GM23338 (cell line): Measurements from ENCODE around the gene SHOX. TPM values are rescaled to one million over a fixed set of nuclear protein-coding genes. Genes with fewer than 3 reads are reported as not detected.

Source experiments
- ATAC-seq: fragments of 200-7000 bp; cut with Tn5 transposase; 3 replicates; pipeline ENCODE4 v1.9.1; 2020
- DNase-seq: peaks from one replicate; pipeline ENCODE4 v3.0.0-alpha.2; 2015; ENCODE audit warnings: low spot score
- H2AFZ ChIP-seq: fragments of 200-600 bp; sonication (generic); 2 replicates; pipeline ENCODE4 v1.8.0; 2016; ENCODE audit warnings: antibody characterized with exemption, mild to moderate bottlenecking, moderate library complexity
- H3F3A ChIP-seq: fragments of 200-600 bp; sonication (generic); replicated peaks from 2 replicates; pipeline ENCODE4 v1.8.0; 2017; ENCODE audit warnings: antibody characterized with exemption, mixed run types, low read depth
- H3K27ac ChIP-seq: fragments of 200-600 bp; sonication (generic); 2 replicates; pipeline ENCODE4 v1.6.1; 2016; ENCODE audit warnings: low read depth
- H3K27me3 ChIP-seq: fragments of 200-600 bp; sonication (generic); 2 replicates; pipeline ENCODE4 v1.8.0; 2016; ENCODE audit warnings: mild to moderate bottlenecking, mixed run types, moderate library complexity; ENCODE audit not compliant: insufficient read depth
- H3K36me3 ChIP-seq: fragments of 200-600 bp; sonication (generic); 2 replicates; pipeline ENCODE4 v1.8.0; 2016; ENCODE audit warnings: mild to moderate bottlenecking; ENCODE audit not compliant: insufficient read depth
- H3K4me1 ChIP-seq: fragments of 200-600 bp; sonication (generic); 2 replicates; pipeline ENCODE4 v1.8.0; 2016; ENCODE audit warnings: mild to moderate bottlenecking, moderate library complexity; ENCODE audit not compliant: insufficient read depth
- H3K4me2 ChIP-seq: fragments of 200-600 bp; sonication (generic); 2 replicates; pipeline ENCODE4 v1.7.1; 2017; ENCODE audit warnings: mixed run types
- H3K4me3 ChIP-seq: fragments of 200-600 bp; sonication (generic); 2 replicates; pipeline ENCODE4 v1.6.1; 2016; ENCODE audit warnings: mixed run types
- H3K79me2 ChIP-seq: fragments of 200-600 bp; sonication (generic); replicated peaks from 2 replicates; pipeline ENCODE4 v1.8.0; 2017; ENCODE audit warnings: mild to moderate bottlenecking; ENCODE audit not compliant: insufficient read depth
- H3K9me2 ChIP-seq: fragments of 200-600 bp; sonication (generic); 2 replicates; pipeline ENCODE4 v1.8.0; 2017; ENCODE audit not compliant: insufficient read depth
- H4K20me1 ChIP-seq: fragments of 200-600 bp; sonication (generic); replicated peaks from 2 replicates; pipeline ENCODE4 v1.8.0; 2017; ENCODE audit warnings: mild to moderate bottlenecking; ENCODE audit not compliant: insufficient read depth
- H3K27ac Mint-ChIP-seq: 2 replicates; pipeline ENCODE4 v1.8.0; 2020; ENCODE audit warnings: inconsistent platforms, mild to moderate bottlenecking, moderate library complexity, mixed read lengths
- H3K27me3 Mint-ChIP-seq: 3 replicates; pipeline ENCODE4 v1.8.0; 2022; ENCODE audit warnings: low read depth, mild to moderate bottlenecking, moderate library complexity, mixed read lengths, inconsistent platforms; ENCODE audit not compliant: insufficient read depth, poor library complexity
- H3K36me3 Mint-ChIP-seq: 3 replicates; pipeline ENCODE4 v1.8.0; 2021; ENCODE audit warnings: low read depth, mild to moderate bottlenecking, inconsistent platforms, moderate library complexity, mixed read lengths
- H3K4me1 Mint-ChIP-seq: 3 replicates; pipeline ENCODE4 v1.8.0; 2020; ENCODE audit warnings: mild to moderate bottlenecking, inconsistent platforms, mixed read lengths
- H3K4me3 Mint-ChIP-seq: 3 replicates; pipeline ENCODE4 v1.8.0; 2021; ENCODE audit warnings: moderate library complexity, mild to moderate bottlenecking, inconsistent platforms, mixed read lengths
- H3K9me3 Mint-ChIP-seq: 3 replicates; pipeline ENCODE4 v1.8.0; 2020; ENCODE audit warnings: moderate library complexity, mild to moderate bottlenecking, inconsistent platforms, mixed read lengths
- CREB1 ChIP-seq: fragments of 250-450 bp; sonication (Bioruptor Pico); IDR thresholded peaks from 2 replicates; pipeline ENCODE4 v1.5.0; 2020; ENCODE audit warnings: low read depth, mild to moderate bottlenecking, moderate library complexity
- EZH2 ChIP-seq: fragments of 200-600 bp; sonication (generic); IDR thresholded peaks from one replicate; pipeline ENCODE4 v1.8.0; 2017; ENCODE audit warnings: antibody characterized with exemption, mild to moderate bottlenecking, low read depth; ENCODE audit not compliant: unreplicated experiment
- EZH2phosphoT487 ChIP-seq: fragments of 200-600 bp; sonication (generic); IDR thresholded peaks from one replicate; pipeline ENCODE4 v1.8.1; 2018; ENCODE audit warnings: antibody characterized with exemption; ENCODE audit not compliant: unreplicated experiment
- JUNB ChIP-seq: IDR thresholded peaks from one replicate; pipeline ENCODE4 v1.6.1; 2016; ENCODE audit warnings: antibody characterized with exemption; ENCODE audit not compliant: unreplicated experiment
- NANOG ChIP-seq: IDR thresholded peaks from 2 replicates; pipeline ENCODE4 v1.6.1; 2016; ENCODE audit warnings: antibody characterized with exemption, borderline replicate concordance
- POLR2AphosphoS5 ChIP-seq: IDR thresholded peaks from 2 replicates; pipeline ENCODE4 v1.6.1; 2016; ENCODE audit warnings: antibody characterized with exemption, low read depth
- STAT1 ChIP-seq: IDR thresholded peaks from one replicate; pipeline ENCODE4 v1.6.1; 2016; ENCODE audit warnings: antibody characterized with exemption; ENCODE audit not compliant: unreplicated experiment
- ZNF114 ChIP-seq: fragments of 250-450 bp; sonication (Bioruptor Pico); IDR thresholded peaks from 2 replicates; pipeline ENCODE4 v1.5.0; 2020; ENCODE audit warnings: mild to moderate bottlenecking, moderate library complexity
- ZNF331 ChIP-seq: fragments of 250-450 bp; sonication (Bioruptor Pico); IDR thresholded peaks from 2 replicates; pipeline ENCODE4 v1.5.0; 2020; ENCODE audit warnings: low read depth, mild to moderate bottlenecking, moderate library complexity
- polyA plus RNA-seq: library from polyadenylated mRNA; unstranded; fragments of >200 nt; fragmentation: Nextera tagmentation; extraction: Ambion mirVana; gene quantifications from 2 replicates; pipeline ENCODE4 v1.2.1, GENCODE V29; 2016
- total RNA-seq: library from RNA; depleted of rRNA; stranded (reverse); fragments of >200 nt; shearing (Covaris generic); gene quantifications from 2 replicates; pipeline ENCODE4 v1.2.3, GENCODE V29; 2014
- TF ChIP-seq, protein P1 (sequence below): IDR thresholded peaks from 2 replicates; pipeline ENCODE4 v1.6.1; 2016; ENCODE audit warnings: antibody characterized with exemption
- TF ChIP-seq, protein P2 (sequence below): fragments of 250-450 bp; sonication (Bioruptor Pico); IDR thresholded peaks from 2 replicates; pipeline ENCODE4 v1.5.0; 2020; ENCODE audit warnings: mild to moderate bottlenecking, moderate library complexity
- TF ChIP-seq, protein P3 (sequence below): IDR thresholded peaks from one replicate; pipeline ENCODE4 v1.6.1; 2018; ENCODE audit warnings: antibody characterized with exemption; ENCODE audit not compliant: unreplicated experiment
- TF ChIP-seq, protein P4 (sequence below), 2 experiments: fragments of 200-600 bp in 1 of 2; sonication (generic) in 1 of 2; conservative IDR thresholded peaks; 2 replicates each; pipeline versions ENCODE4 v1.5.1 to v1.6.1; 2016 to 2017; ENCODE audit warnings: antibody characterized with exemption in 2 of 2, low read depth in 2 of 2, mild to moderate bottlenecking in 2 of 2, moderate library complexity in 1 of 2

SHOX gene
- total and polyA plus RNA-seq, 2 experiments from 2014 or later: not detected

DNA sequence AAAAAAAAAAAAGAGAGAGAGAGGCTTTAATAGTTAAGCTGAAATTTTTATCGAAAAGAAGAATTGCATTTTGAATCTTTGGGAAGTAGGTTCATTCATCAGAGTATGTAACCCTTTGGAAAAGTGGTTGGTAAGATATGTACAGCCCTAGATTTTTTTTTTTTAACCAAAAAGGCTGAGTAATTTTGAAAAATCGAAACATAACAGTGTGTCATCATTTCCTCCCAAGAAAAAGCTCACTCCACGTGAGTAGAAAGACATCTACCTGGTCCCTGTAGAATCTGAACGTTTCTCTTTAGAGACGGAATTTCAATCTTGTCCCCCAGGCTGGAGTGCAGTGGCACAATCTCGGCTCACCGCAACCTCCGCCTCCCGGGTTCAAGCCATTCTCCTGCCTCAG, 16.2 kb downstream of the SHOX start:
- H3K27ac Mint-ChIP-seq: no peak overlapping the region
- Histone ChIP-seq H4K20me1 (no peaks in the 10 kb centered on the region), H3K36me3 (peaks cover 3% of the 10 kb centered on the region; the same call in 1 of the 2 replicates), H3K4me2 (no peak overlapping the region), H3K4me3 (no peak overlapping the region), H2AFZ (no peak overlapping the region), H3K27ac (no peak overlapping the region), H3K27me3 (peaks cover 52% of the 10 kb centered on the region), H3K9me2 (no peaks in the 10 kb centered on the region), H3K79me2 (no peaks in the 10 kb centered on the region), H3F3A (0 out of 2 replicates have a peak, but pooled peaks cover 5% of the 10 kb centered on the region), H3K4me1 (peaks cover 12% of the 10 kb centered on the region; the same call in 1 of the 2 replicates)
- ATAC-seq (no peak), DNase-seq (no peak)
- H3K27me3 Mint-ChIP-seq: peaks cover 16% of the 10 kb centered on the region
- H3K4me3 Mint-ChIP-seq: no peak overlapping the region
- peaks cover 43% of the 10 kb centered on the region for H3K36me3 Mint-ChIP-seq
- H3K4me1 Mint-ChIP-seq: no peaks in the 10 kb centered on the region
- H3K9me3 Mint-ChIP-seq: peaks cover 76% of the 10 kb centered on the region
- TF ChIP-seq JUNB (no peak), ZNF114 (CRISPR knock-in tag) (no peak), CREB1 (CRISPR knock-in tag) (no peak), EZH2phosphoT487 (no peak), STAT1 (no peak), ZNF331 (CRISPR knock-in tag) (no peak), POLR2AphosphoS5 (no peak), EZH2 (no peak), NANOG (no peak)
- TF ChIP-seq, protein P1, sequence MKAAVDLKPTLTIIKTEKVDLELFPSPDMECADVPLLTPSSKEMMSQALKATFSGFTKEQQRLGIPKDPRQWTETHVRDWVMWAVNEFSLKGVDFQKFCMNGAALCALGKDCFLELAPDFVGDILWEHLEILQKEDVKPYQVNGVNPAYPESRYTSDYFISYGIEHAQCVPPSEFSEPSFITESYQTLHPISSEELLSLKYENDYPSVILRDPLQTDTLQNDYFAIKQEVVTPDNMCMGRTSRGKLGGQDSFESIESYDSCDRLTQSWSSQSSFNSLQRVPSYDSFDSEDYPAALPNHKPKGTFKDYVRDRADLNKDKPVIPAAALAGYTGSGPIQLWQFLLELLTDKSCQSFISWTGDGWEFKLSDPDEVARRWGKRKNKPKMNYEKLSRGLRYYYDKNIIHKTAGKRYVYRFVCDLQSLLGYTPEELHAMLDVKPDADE: no peak
- TF ChIP-seq, protein P2, sequence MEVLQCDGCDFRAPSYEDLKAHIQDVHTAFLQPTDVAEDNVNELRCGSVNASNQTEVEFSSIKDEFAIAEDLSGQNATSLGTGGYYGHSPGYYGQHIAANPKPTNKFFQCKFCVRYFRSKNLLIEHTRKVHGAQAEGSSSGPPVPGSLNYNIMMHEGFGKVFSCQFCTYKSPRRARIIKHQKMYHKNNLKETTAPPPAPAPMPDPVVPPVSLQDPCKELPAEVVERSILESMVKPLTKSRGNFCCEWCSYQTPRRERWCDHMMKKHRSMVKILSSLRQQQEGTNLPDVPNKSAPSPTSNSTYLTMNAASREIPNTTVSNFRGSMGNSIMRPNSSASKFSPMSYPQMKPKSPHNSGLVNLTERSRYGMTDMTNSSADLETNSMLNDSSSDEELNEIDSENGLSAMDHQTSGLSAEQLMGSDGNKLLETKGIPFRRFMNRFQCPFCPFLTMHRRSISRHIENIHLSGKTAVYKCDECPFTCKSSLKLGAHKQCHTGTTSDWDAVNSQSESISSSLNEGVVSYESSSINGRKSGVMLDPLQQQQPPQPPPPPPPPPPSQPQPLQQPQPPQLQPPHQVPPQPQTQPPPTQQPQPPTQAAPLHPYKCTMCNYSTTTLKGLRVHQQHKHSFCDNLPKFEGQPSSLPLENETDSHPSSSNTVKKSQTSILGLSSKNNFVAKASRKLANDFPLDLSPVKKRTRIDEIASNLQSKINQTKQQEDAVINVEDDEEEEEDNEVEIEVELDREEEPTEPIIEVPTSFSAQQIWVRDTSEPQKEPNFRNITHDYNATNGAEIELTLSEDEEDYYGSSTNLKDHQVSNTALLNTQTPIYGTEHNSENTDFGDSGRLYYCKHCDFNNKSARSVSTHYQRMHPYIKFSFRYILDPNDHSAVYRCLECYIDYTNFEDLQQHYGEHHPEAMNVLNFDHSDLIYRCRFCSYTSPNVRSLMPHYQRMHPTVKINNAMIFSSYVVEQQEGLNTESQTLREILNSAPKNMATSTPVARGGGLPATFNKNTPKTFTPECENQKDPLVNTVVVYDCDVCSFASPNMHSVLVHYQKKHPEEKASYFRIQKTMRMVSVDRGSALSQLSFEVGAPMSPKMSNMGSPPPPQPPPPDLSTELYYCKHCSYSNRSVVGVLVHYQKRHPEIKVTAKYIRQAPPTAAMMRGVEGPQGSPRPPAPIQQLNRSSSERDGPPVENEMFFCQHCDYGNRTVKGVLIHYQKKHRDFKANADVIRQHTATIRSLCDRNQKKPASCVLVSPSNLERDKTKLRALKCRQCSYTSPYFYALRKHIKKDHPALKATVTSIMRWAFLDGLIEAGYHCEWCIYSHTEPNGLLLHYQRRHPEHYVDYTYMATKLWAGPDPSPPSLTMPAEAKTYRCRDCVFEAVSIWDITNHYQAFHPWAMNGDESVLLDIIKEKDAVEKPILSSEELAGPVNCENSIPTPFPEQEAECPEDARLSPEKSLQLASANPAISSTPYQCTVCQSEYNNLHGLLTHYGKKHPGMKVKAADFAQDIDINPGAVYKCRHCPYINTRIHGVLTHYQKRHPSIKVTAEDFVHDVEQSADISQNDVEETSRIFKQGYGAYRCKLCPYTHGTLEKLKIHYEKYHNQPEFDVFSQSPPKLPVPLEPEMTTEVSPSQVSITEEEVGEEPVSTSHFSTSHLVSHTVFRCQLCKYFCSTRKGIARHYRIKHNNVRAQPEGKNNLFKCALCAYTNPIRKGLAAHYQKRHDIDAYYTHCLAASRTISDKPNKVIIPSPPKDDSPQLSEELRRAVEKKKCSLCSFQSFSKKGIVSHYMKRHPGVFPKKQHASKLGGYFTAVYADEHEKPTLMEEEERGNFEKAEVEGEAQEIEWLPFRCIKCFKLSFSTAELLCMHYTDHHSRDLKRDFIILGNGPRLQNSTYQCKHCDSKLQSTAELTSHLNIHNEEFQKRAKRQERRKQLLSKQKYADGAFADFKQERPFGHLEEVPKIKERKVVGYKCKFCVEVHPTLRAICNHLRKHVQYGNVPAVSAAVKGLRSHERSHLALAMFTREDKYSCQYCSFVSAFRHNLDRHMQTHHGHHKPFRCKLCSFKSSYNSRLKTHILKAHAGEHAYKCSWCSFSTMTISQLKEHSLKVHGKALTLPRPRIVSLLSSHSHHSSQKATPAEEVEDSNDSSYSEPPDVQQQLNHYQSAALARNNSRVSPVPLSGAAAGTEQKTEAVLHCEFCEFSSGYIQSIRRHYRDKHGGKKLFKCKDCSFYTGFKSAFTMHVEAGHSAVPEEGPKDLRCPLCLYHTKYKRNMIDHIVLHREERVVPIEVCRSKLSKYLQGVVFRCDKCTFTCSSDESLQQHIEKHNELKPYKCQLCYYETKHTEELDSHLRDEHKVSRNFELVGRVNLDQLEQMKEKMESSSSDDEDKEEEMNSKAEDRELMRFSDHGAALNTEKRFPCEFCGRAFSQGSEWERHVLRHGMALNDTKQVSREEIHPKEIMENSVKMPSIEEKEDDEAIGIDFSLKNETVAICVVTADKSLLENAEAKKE (CRISPR knock-in tag): no peak
- TF ChIP-seq, protein P3, sequence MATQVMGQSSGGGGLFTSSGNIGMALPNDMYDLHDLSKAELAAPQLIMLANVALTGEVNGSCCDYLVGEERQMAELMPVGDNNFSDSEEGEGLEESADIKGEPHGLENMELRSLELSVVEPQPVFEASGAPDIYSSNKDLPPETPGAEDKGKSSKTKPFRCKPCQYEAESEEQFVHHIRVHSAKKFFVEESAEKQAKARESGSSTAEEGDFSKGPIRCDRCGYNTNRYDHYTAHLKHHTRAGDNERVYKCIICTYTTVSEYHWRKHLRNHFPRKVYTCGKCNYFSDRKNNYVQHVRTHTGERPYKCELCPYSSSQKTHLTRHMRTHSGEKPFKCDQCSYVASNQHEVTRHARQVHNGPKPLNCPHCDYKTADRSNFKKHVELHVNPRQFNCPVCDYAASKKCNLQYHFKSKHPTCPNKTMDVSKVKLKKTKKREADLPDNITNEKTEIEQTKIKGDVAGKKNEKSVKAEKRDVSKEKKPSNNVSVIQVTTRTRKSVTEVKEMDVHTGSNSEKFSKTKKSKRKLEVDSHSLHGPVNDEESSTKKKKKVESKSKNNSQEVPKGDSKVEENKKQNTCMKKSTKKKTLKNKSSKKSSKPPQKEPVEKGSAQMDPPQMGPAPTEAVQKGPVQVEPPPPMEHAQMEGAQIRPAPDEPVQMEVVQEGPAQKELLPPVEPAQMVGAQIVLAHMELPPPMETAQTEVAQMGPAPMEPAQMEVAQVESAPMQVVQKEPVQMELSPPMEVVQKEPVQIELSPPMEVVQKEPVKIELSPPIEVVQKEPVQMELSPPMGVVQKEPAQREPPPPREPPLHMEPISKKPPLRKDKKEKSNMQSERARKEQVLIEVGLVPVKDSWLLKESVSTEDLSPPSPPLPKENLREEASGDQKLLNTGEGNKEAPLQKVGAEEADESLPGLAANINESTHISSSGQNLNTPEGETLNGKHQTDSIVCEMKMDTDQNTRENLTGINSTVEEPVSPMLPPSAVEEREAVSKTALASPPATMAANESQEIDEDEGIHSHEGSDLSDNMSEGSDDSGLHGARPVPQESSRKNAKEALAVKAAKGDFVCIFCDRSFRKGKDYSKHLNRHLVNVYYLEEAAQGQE: no peak
- TF ChIP-seq, protein P4, sequence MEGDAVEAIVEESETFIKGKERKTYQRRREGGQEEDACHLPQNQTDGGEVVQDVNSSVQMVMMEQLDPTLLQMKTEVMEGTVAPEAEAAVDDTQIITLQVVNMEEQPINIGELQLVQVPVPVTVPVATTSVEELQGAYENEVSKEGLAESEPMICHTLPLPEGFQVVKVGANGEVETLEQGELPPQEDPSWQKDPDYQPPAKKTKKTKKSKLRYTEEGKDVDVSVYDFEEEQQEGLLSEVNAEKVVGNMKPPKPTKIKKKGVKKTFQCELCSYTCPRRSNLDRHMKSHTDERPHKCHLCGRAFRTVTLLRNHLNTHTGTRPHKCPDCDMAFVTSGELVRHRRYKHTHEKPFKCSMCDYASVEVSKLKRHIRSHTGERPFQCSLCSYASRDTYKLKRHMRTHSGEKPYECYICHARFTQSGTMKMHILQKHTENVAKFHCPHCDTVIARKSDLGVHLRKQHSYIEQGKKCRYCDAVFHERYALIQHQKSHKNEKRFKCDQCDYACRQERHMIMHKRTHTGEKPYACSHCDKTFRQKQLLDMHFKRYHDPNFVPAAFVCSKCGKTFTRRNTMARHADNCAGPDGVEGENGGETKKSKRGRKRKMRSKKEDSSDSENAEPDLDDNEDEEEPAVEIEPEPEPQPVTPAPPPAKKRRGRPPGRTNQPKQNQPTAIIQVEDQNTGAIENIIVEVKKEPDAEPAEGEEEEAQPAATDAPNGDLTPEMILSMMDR (conservative IDR thresholded peaks at IDR 0.05; ENCODE audit: low read depth in 2 of 2): no peak
